Measurements from ENCODE around the gene NUP62. TPM values are rescaled to one million over a fixed set of nuclear protein-coding genes. Genes with fewer than 3 reads are reported as not detected.
A peak's percentile ranks its signal among the peaks of the same experiment; 100 is the strongest.

The NUP62 gene
- total RNA-seq, 1 donor from 2014 or later: 39.3 TPM

- ATAC-seq (peak; percentile 95), DNase-seq (peak; percentile 90)
- H3K4me1 ChIP-seq: peaks cover 5% of the 10 kb centered on the region
- no peaks in the 10 kb centered on the region for H3K36me3 ChIP-seq
- H3K9me3 ChIP-seq: no peaks in the 10 kb centered on the region
- TF ChIP-seq CTCF (IDR thresholded peaks at IDR 0.05): peak; percentile 95
- intact Hi-C loops (cut with DNase I): loop anchor here (5.0 kb wide), 1 partner anchor 44 kb away; no protein-coding TSS in a partner anchor
- no peak overlapping the region for H3K27ac ChIP-seq
- no peak overlapping the region for H3K4me3 ChIP-seq
- H3K27me3 ChIP-seq: no peaks in the 10 kb centered on the region
These were observed 8.6 kb upstream of the NUP62 start for GRCh38 chr19:49937750-49938381.

GRCh38 chr19:49936549-49936948 lies 7.2 kb upstream of the NUP62 start:
- Histone ChIP-seq H3K9me3 (no peaks in the 10 kb centered on the region), H3K4me3 (no peak overlapping the region), H3K27ac (no peak overlapping the region), H3K4me1 (peaks cover 5% of the 10 kb centered on the region), H3K36me3 (no peaks in the 10 kb centered on the region), H3K27me3 (no peaks in the 10 kb centered on the region)
- DNase-seq (no peak), ATAC-seq (no peak)
- intact Hi-C loops (cut with DNase I): loop anchor here (5.0 kb wide), 1 partner anchor 46 kb away; no protein-coding TSS in a partner anchor
- no peak for TF ChIP-seq CTCF (IDR thresholded peaks at IDR 0.05)

GRCh38 chr19:49933643-49934042 lies 4.3 kb upstream of the NUP62 start:
- H3K9me3 ChIP-seq: no peaks in the 10 kb centered on the region
- no peak for TF ChIP-seq CTCF (IDR thresholded peaks at IDR 0.05)

GRCh38 chr19:49932731-49933131 lies 3.4 kb upstream of the NUP62 start:
- DNase-seq: no peak
- Histone ChIP-seq H3K4me3 (no peak overlapping the region), H3K4me1 (peaks cover 6% of the 10 kb centered on the region), H3K27me3 (no peaks in the 10 kb centered on the region), H3K9me3 (no peaks in the 10 kb centered on the region), H3K27ac (no peak overlapping the region), H3K36me3 (no peaks in the 10 kb centered on the region)
- ATAC-seq: no peak
- intact Hi-C loops (cut with DNase I): no loop called here
- no peak for TF ChIP-seq CTCF (IDR thresholded peaks at IDR 0.05)

More at GRCh38 chr19:49933643-49934042, 4.3 kb upstream of the NUP62 start:
- Histone ChIP-seq H3K36me3 (no peaks in the 10 kb centered on the region), H3K27me3 (no peaks in the 10 kb centered on the region), H3K4me3 (no peak overlapping the region), H3K4me1 (peaks cover 5% of the 10 kb centered on the region), H3K27ac (no peak overlapping the region)
- ATAC-seq (no peak), DNase-seq (no peak)
- intact Hi-C loops (cut with DNase I): no loop called here

GRCh38 chr19:49932041-49932451 lies 2.7 kb upstream of the NUP62 start:
- DNase-seq: no peak
- ATAC-seq: no peak
- H3K36me3 ChIP-seq: peaks cover 5% of the 10 kb centered on the region
- no peak overlapping the region for H3K27ac ChIP-seq
- H3K27me3 ChIP-seq: no peaks in the 10 kb centered on the region
- intact Hi-C loops (cut with DNase I): no loop called here
- no peak for TF ChIP-seq CTCF (IDR thresholded peaks at IDR 0.05)
- H3K4me1 ChIP-seq: peaks cover 9% of the 10 kb centered on the region
- no peaks in the 10 kb centered on the region for H3K9me3 ChIP-seq
- no peak overlapping the region for H3K4me3 ChIP-seq
